HCT116 (cell line): Measurements from ENCODE around the gene FGF19. TPM values are rescaled to one million over a fixed set of nuclear protein-coding genes. Genes with fewer than 3 reads are reported as not detected.
A peak's percentile ranks its signal among the peaks of the same experiment; 100 is the strongest.

Experiments
- ATAC-seq: fragments of 200-7000 bp; cut with Tn5 transposase; 2 replicates; pipeline ENCODE4 v1.9.1; 2020; ENCODE audit warnings: mild to moderate bottlenecking, moderate library complexity
- BruUV-seq: library from RNA; stranded (reverse); fragments of 400-500 nt; replicated peaks from 2 replicates; lab custom pipeline; 2021; lab: Mats Ljungman, UMichigan
- CTCF ChIA-PET: fragments of 300-600 bp; sonication (Branson Sonifier 250); formaldehyde crosslinking; loops from one replicate; lab custom pipeline; 2021; ENCODE audit warnings: antibody characterized with exemption; lab: Charles Lee
- POLR2A ChIA-PET: fragments of 300-600, 350-600 bp; sonication (Branson Sonifier 250); formaldehyde crosslinking; loops from one replicate; lab custom pipeline; 2021; ENCODE audit warnings: antibody characterized with exemption; lab: Charles Lee
- RAD21 ChIA-PET, 2 experiments: fragments of 300-600 bp; sonication (Branson Sonifier 250); formaldehyde crosslinking; loops; one replicate each; lab custom pipeline; 2023; ENCODE audit warnings: low total read pairs in 2 of 2; ENCODE audit not compliant: uncharacterized antibody in 2 of 2, unreplicated experiment in 2 of 2, low non-redundant PET in 1 of 2; lab: Charles Lee
- DNase-seq: peaks from one replicate; pipeline ENCODE4 v3.0.0-alpha.2; 2010; ENCODE audit warnings: low read depth, low spot score
- H2AFZ ChIP-seq: fragments of 200-600 bp; shearing (Covaris generic), sonication (generic); 2 replicates; pipeline ENCODE4 v1.6.1; 2017; ENCODE audit warnings: low read depth, mixed run types, mixed read lengths, antibody characterized with exemption, low read length; ENCODE audit not compliant: poor library complexity, severe bottlenecking
- H3K27ac ChIP-seq: 2 replicates; pipeline ENCODE4 v1.5.1; 2012; ENCODE audit warnings: low read depth, low read length
- H3K27me3 ChIP-seq: fragments of 200-600 bp; sonication (generic); 2 replicates; pipeline ENCODE4 v1.6.1; 2016; ENCODE audit warnings: mixed run types, low read length, mixed read lengths; ENCODE audit not compliant: insufficient read depth
- H3K36me3 ChIP-seq, 2 experiments: fragments of 200-500 bp in 1 of 2; fragments of 200-600 bp in 1 of 2; sonication (Bioruptor generic) in 1 of 2; sonication (generic) in 1 of 2; 2 replicates each; pipeline versions ENCODE4 v1.5.1 to v1.6.1; 2014 to 2016; ENCODE audit warnings: low read length in 2 of 2, inconsistent platforms in 1 of 2, mixed read lengths in 1 of 2, mixed run types in 1 of 2; ENCODE audit not compliant: insufficient read depth in 2 of 2, control insufficient read depth in 1 of 2
- H3K4me1 ChIP-seq, 2 experiments: fragments of 200-600 bp in 1 of 2; sonication (generic) in 1 of 2; 2 replicates each; pipeline versions ENCODE4 v1.5.1 to v1.6.1; 2012 to 2017; ENCODE audit warnings: low read length in 2 of 2, inconsistent platforms in 1 of 2, mild to moderate bottlenecking in 1 of 2, mixed read lengths in 1 of 2, mixed run types in 1 of 2, moderate library complexity in 1 of 2; ENCODE audit not compliant: insufficient read depth in 2 of 2, control insufficient read depth in 1 of 2
- H3K4me2 ChIP-seq: fragments of 200-600 bp; sonication (generic); 2 replicates; pipeline ENCODE4 v1.6.1; 2017; ENCODE audit warnings: mixed run types, low read length, mixed read lengths
- H3K4me3 ChIP-seq, 2 experiments: fragments of 200-600 bp in 1 of 2; sonication (generic) in 1 of 2; replicated peaks in 1 of 2; 2 replicates each; pipeline ENCODE4 v1.5.1; 2011 to 2016; ENCODE audit warnings: low read length in 2 of 2, control low read depth in 1 of 2, low read depth in 1 of 2, mild to moderate bottlenecking in 1 of 2, mixed read lengths in 1 of 2, mixed run types in 1 of 2
- H3K79me2 ChIP-seq: fragments of 200-600 bp; sonication (generic); 2 replicates; pipeline ENCODE4 v1.6.1; 2017; ENCODE audit warnings: mild to moderate bottlenecking, mixed run types, low read length, moderate library complexity, mixed read lengths; ENCODE audit not compliant: insufficient read depth
- H3K9ac ChIP-seq: fragments of 200-600 bp; sonication (generic); 2 replicates; pipeline ENCODE4 v1.6.1; 2016; ENCODE audit warnings: low read length, mixed read lengths
- H3K9me2 ChIP-seq: fragments of 200-600 bp; sonication (generic), shearing (Covaris generic); 2 replicates; pipeline ENCODE4 v1.6.1; 2017; ENCODE audit warnings: mixed run types, mild to moderate bottlenecking, moderate library complexity; ENCODE audit not compliant: insufficient read depth
- H3K9me3 ChIP-seq, 2 experiments: fragments of 200-500 bp in 1 of 2; fragments of 200-600 bp in 1 of 2; sonication (Bioruptor generic) in 1 of 2; sonication (generic) in 1 of 2; 2 replicates each; pipeline ENCODE4 v1.6.1; 2014 to 2017; ENCODE audit warnings: low read length in 2 of 2, mixed read lengths in 2 of 2, inconsistent platforms in 1 of 2, low read depth in 1 of 2, mild to moderate bottlenecking in 1 of 2, mixed run types in 1 of 2, moderate library complexity in 1 of 2; ENCODE audit not compliant: control insufficient read depth in 1 of 2, insufficient read depth in 1 of 2
- H4K20me1 ChIP-seq: fragments of 200-600 bp; sonication (generic), shearing (Covaris generic); 2 replicates; pipeline ENCODE4 v1.6.1; 2017; ENCODE audit warnings: mixed run types, mild to moderate bottlenecking, moderate library complexity; ENCODE audit not compliant: insufficient read depth
- CBX3 ChIP-seq: IDR thresholded peaks from 2 replicates; pipeline ENCODE4 v1.6.1; 2012; ENCODE audit warnings: low read depth
- CEBPB ChIP-seq: IDR thresholded peaks from 2 replicates; pipeline ENCODE4 v1.6.1; 2012; ENCODE audit warnings: low read depth
- EGR1 ChIP-seq: IDR thresholded peaks from 2 replicates; pipeline ENCODE4 v1.6.1; 2012; ENCODE audit warnings: low read depth
- ELF1 ChIP-seq: IDR thresholded peaks from 2 replicates; pipeline ENCODE4 v1.6.1; 2012; ENCODE audit warnings: low read depth, borderline replicate concordance
- EZH2phosphoT487 ChIP-seq: fragments of 200-600 bp; IDR thresholded peaks from 2 replicates; pipeline ENCODE4 v1.6.1; 2018; ENCODE audit warnings: antibody characterized with exemption, borderline replicate concordance
- JUND ChIP-seq: IDR thresholded peaks from 2 replicates; pipeline ENCODE4 v1.6.1; 2012
- POLR2A ChIP-seq: IDR thresholded peaks from 2 replicates; pipeline ENCODE4 v1.7.0; 2011; ENCODE audit warnings: borderline replicate concordance; ENCODE audit not compliant: insufficient read depth, insufficient read length; ENCODE audit errors: extremely low read depth
- POLR2AphosphoS5 ChIP-seq: IDR thresholded peaks from 2 replicates; pipeline ENCODE4 v1.6.1; 2011; ENCODE audit warnings: mild to moderate bottlenecking, low read depth, low read length, moderate library complexity
- RAD21 ChIP-seq: IDR thresholded peaks from 2 replicates; pipeline ENCODE4 v1.6.1; 2012; ENCODE audit warnings: low read depth, mild to moderate bottlenecking
- SP1 ChIP-seq: IDR thresholded peaks from 2 replicates; pipeline ENCODE4 v1.6.1; 2012; ENCODE audit warnings: low read depth
- SRF ChIP-seq: IDR thresholded peaks from 2 replicates; pipeline ENCODE4 v1.6.1; 2012; ENCODE audit warnings: low read depth
- TCF7L2 ChIP-seq: IDR thresholded peaks from 2 replicates; pipeline ENCODE4 v1.7.0; 2011; ENCODE audit warnings: borderline replicate concordance, inconsistent platforms; ENCODE audit not compliant: insufficient read depth, insufficient read length; ENCODE audit errors: extremely low read depth
- ZNF274 ChIP-seq: fragments of 200-500 bp; sonication (Bioruptor generic); IDR thresholded peaks from 2 replicates; pipeline ENCODE4 v1.6.1; 2014; ENCODE audit warnings: mild to moderate bottlenecking, low read depth, low read length, inconsistent platforms
- intact Hi-C: fragments of 100-400 bp; cut with micrococcal nuclease; formaldehyde crosslinking; loops from 2 replicates; pipeline ENCODE4 v1.10.0; 2022
- total RNA-seq: library from RNA; stranded (reverse); gene quantifications from one replicate; pipeline ENCODE4 v1.2.1, GENCODE V29; 2021; ENCODE audit not compliant: unreplicated experiment
- TF ChIP-seq, protein P1 (sequence below): IDR thresholded peaks from 2 replicates; pipeline ENCODE4 v1.6.1; 2012; ENCODE audit warnings: low read depth

Gene FGF19
- total RNA-seq, 1 experiment from 2014 or later = 37.5 TPM

DNA sequence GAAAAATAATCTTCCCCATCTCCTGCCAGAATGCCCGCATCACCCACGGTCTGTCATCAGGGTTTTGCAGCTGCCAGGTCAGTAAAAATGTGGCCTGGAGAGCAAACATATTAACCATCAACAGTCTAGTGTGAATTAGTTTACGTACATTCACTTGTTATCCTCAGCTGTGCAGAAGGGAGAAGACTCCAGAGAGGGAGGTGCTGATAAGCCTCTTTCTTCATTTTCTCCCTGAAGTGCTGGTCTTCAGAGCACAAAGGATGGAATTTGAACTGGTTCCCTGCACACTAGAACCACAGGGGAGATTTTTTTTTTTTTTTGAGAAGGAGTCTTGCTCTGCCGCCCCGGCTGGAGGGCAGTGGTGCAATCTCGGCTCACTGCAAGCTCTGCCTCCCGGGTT lies 8.2 kb downstream of the FGF19 start:
- Histone ChIP-seq H3K27ac (no peak overlapping the region), H3K4me2 (peak overlapping the region; percentile 24), H3K9me2 (no peaks in the 10 kb centered on the region), H3K27me3 (no peaks in the 10 kb centered on the region), H3K79me2 (no peaks in the 10 kb centered on the region), H3K4me3 (no peak overlapping the region), H3K9me3 (no peaks in the 10 kb centered on the region; a peak in 1 of 4 replicates), H3K9ac (no peak overlapping the region), H2AFZ (no peak overlapping the region), H4K20me1 (no peaks in the 10 kb centered on the region), H3K4me1 (peaks cover 40 to 42% of the 10 kb centered on the region in 2 experiments), H3K36me3 (no peaks in the 10 kb centered on the region)
- CTCF ChIA-PET = interaction anchor here (0.6 to 1.0 kb wide), 2 partner anchors 106 to 496 kb away, joined by 3 read pairs; no protein-coding TSS in a partner anchor
- ATAC-seq (peak; percentile 3; the same call in 1 of the 2 replicates), DNase-seq (no peak)
- TF ChIP-seq, protein P1, sequence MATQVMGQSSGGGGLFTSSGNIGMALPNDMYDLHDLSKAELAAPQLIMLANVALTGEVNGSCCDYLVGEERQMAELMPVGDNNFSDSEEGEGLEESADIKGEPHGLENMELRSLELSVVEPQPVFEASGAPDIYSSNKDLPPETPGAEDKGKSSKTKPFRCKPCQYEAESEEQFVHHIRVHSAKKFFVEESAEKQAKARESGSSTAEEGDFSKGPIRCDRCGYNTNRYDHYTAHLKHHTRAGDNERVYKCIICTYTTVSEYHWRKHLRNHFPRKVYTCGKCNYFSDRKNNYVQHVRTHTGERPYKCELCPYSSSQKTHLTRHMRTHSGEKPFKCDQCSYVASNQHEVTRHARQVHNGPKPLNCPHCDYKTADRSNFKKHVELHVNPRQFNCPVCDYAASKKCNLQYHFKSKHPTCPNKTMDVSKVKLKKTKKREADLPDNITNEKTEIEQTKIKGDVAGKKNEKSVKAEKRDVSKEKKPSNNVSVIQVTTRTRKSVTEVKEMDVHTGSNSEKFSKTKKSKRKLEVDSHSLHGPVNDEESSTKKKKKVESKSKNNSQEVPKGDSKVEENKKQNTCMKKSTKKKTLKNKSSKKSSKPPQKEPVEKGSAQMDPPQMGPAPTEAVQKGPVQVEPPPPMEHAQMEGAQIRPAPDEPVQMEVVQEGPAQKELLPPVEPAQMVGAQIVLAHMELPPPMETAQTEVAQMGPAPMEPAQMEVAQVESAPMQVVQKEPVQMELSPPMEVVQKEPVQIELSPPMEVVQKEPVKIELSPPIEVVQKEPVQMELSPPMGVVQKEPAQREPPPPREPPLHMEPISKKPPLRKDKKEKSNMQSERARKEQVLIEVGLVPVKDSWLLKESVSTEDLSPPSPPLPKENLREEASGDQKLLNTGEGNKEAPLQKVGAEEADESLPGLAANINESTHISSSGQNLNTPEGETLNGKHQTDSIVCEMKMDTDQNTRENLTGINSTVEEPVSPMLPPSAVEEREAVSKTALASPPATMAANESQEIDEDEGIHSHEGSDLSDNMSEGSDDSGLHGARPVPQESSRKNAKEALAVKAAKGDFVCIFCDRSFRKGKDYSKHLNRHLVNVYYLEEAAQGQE = no peak
- no peak for TF ChIP-seq EZH2phosphoT487
- no peak for TF ChIP-seq SP1
- no peak for TF ChIP-seq CEBPB
- TF ChIP-seq ELF1 = no peak
- TF ChIP-seq TCF7L2 = no peak
- no peak for TF ChIP-seq POLR2A
- TF ChIP-seq CBX3 = no peak
- TF ChIP-seq JUND = no peak
- TF ChIP-seq ZNF274 = no peak
- TF ChIP-seq RAD21 = no peak
- no peak for TF ChIP-seq SRF
- TF ChIP-seq POLR2AphosphoS5 = no peak
- TF ChIP-seq EGR1 = no peak
- intact Hi-C loops = no loop called here
- RAD21 ChIA-PET = no interaction called here
- POLR2A ChIA-PET = interaction anchor here (0.8 kb wide), 1 partner anchor 16 kb away, joined by 3 read pairs; no protein-coding TSS in a partner anchor
- BruUV-seq = no TSS peak
